Measurements from ENCODE around the gene NAT8L.

Gene NAT8L

GRCh38 chr4:2091990-2092668 lies 33.0 kb downstream of the NAT8L start:
- peak in 2 of 56 donors; percentile 24 to 27 for DNase-seq

- DNase-seq = peak in 4 of 56 donors; percentile 26 to 37 (median 33)
These were observed 33.5 kb downstream of the NAT8L start for GRCh38 chr4:2092669-2093053.

GRCh38 chr4:2093265-2093664 lies 34.1 kb downstream of the NAT8L start:
- DNase-seq = no peak

GRCh38 chr4:2094545-2094944 lies 35.4 kb downstream of the NAT8L start:
- no peak for DNase-seq

GRCh38 chr4:2095236-2096072 lies 36.3 kb downstream of the NAT8L start:
- DNase-seq = no peak

- DNase-seq = no peak
These were observed 37.0 kb downstream of the NAT8L start for GRCh38 chr4:2096073-2096609.

GRCh38 chr4:2101346-2102044 lies 42.4 kb downstream of the NAT8L start:
- no peak for DNase-seq

- DNase-seq = no peak
These were observed 43.1 kb downstream of the NAT8L start for GRCh38 chr4:2102045-2102883.

- DNase-seq = no peak
These were observed 44.2 kb downstream of the NAT8L start for GRCh38 chr4:2103127-2103842.

GRCh38 chr4:2103843-2104547 lies 44.9 kb downstream of the NAT8L start:
- no peak for DNase-seq

- DNase-seq = no peak
These were observed 45.6 kb downstream of the NAT8L start for GRCh38 chr4:2104556-2105345.

- DNase-seq = no peak
These were observed 46.4 kb downstream of the NAT8L start for GRCh38 chr4:2105559-2105958.

GRCh38 chr4:2116687-2117400 lies 57.7 kb downstream of the NAT8L start:
- no peak for DNase-seq

Measured in nucleus accumbens (tissue), 56 donors.